ENCODE measurements around the gene SEMA3F.

Gene SEMA3F

DNA sequence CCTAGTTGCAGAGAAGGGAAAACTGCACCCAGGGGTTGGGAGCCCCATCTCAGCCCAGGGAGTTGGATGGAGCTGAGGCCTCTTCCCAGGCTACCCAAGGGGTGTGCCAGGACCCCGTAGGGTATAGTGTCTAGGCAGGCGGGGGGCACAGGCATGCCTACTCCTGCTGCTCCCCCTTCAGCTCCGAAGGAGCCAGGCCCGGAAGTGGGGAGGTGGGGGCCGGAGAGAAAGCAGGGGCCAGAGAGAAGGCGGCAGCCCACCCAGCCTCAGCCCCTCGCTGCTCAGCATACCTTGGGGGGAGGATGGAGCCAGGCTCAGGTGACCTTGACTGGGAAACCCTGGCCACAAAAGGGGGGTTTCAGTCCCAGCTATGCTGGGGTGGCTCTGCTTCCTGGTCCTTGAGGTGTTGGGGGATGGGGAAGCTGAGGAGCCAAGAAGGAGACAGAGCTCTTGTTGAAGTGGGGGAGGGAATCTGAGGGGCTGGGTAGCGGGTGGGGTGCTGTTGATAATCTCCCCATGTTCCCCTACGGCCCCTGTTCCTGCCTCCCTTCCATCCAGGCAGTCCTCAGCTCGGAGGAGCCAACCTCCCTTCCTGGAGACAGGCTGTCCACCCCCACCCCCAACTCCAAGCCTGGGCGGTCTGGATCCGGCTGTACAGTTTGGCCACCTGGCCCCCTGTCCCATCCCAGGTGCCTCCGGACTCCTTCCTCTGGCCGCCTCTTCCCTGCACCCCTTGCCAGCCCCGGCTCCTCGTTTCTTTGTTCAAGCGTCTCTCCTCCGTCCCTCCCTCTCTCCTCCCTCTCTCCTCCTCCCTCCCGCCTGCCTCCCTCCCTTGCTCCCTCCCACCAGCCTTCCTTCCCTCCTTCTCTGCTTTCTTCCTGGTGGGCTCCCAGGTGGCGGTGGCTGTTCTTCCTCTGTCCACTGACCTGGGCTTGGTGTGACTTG, 1.7 kb downstream of the SEMA3F start:
- no peak for DNase-seq

DNA sequence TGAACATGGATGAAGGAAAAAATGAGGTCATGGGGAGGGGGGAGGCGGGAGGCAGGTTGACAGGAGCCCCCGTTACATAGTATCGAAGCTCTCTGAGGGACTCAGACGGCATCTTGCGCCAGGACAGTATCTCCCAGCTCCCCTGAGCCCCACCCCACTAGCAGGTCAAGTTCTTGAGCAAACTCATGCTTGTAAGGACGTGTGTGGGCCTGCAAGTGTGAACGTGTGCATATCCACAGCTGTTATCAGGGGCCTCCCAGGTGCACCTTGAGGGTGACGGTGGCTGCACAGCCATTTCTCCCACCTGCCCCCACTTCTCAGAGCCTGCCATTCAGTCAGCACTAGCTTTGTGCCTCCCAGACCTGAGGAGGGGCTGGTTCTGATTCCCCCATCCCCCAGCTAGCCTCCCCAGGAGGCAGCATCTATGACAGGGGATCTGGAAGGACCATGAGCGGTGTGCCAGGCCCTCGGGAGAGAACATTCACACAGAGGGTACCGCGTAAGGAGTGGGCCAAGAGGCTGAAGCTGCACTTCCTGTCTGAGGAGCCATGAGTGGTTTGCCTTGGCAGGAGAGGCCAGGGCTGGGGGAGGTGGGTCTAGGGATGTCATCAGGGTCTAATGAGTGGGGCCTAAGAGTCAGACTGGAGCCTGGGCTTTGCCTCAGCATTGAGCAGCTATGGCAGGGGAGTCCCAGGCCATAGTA, 2.9 kb downstream of the SEMA3F start:
- DNase-seq: no peak

DNA sequence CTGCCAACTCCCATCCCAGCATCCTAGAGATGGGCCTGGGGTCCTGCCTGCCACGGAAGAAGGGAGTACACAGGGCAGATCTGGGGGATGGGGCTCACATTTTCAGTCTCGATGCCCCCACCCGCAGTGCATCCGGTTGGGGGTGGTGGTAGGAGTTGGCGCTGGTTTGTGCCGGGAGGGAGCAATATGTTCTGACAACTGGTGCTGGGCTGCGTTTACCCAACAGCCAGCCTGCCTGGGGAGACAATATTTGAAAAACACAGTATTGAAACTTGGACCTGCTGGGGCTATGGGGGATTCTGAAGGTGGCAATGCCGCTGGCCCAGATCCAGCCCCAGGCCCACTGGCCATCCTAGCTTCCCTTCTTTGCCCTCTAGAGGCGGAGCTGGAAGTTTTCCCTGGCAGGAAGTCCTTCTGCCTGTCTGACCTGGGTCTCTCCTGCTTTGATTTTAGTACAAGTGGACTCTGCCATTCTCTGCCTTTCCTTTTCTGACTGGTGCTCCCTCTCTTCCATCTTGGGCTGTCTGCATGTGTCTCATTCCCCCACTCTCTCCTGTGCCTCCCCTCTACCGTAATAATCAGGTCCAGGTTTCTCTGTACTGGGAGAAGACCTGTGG, 3.5 kb downstream of the SEMA3F start:
- no peak for DNase-seq

DNA sequence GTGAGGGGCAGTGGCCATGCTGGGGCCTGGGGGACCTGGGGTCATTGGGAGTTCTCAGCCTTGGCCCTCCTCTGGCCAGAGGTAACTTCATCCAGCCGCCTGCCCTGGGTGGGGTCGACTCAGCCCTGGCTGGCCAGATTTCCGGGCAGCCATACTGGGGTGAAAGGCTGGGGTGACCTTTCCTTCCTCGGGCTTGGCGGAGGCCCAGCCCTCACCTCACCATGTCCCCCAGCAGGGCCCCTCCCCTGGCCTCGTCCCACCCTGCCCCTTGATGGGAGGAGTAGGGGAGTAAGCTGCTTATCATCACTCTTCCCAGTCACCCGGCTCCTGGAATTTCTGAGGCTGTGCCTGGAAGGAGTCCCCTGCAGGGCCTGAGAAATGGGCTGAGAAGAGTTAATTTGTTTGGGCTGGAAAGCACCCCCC, 5.4 kb downstream of the SEMA3F start:
- DNase-seq: no peak

DNA sequence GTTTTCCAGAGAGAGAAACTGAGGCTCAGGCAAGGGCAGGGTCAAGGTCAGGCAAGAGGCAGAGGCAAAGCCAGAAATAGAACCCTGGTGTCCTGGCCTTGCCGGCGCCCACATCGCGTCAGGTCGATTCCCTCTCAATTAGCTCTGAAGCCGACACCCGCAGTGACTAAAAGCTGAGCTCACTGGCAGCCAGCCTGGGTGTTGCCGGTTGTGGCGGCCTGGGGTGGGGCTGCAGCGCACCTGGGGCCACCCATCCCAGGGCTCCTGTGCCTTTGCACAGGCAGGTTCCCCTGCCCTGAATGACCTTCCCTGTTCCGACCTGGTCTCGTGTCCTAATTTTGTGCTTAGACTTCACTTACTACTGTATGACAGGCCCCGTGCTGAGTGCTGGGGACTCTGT, 6.2 kb downstream of the SEMA3F start:
- no peak for DNase-seq

DNA sequence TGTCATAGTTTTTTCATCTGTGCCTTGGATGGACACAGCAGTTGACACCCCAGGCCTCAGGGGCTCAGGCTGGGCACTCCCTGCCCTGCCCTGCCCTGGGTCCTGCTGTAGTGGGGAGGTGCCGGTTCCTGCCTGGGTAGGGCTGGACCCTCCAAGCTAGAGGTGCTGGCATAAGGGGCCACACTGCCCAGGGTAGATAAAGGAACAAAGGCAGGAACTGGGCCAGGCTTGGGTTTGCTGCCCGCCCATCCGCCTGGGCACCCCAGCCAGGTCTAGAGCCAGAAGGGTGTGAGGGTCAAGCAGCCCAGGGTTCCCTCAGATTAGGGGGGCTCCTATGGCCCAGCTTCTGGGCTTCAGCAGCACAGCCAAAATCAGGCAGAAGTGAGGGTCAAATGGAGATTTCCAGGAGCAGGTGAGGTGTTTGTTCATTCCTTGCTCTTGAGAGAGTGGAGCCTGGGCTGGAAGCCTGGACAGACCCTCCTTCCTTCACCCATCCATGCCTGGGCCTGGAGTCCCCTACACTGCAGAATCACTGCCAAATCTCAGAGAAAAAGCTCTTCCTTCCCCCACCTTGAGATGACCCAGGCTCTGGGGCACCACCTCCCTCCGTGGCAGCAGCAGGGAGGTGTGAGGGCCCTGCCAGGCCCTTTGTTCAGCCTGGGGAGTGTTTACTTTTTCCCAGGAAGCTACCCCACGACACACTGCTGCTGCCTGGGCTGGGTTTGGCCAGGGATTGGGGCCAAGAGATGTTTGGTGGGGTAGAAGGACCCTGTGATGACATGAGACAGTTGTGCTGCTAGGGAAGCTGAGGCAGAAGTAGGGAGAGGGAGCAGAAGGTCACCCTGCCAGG, 7.1 kb downstream of the SEMA3F start:
- DNase-seq: no peak

DNA sequence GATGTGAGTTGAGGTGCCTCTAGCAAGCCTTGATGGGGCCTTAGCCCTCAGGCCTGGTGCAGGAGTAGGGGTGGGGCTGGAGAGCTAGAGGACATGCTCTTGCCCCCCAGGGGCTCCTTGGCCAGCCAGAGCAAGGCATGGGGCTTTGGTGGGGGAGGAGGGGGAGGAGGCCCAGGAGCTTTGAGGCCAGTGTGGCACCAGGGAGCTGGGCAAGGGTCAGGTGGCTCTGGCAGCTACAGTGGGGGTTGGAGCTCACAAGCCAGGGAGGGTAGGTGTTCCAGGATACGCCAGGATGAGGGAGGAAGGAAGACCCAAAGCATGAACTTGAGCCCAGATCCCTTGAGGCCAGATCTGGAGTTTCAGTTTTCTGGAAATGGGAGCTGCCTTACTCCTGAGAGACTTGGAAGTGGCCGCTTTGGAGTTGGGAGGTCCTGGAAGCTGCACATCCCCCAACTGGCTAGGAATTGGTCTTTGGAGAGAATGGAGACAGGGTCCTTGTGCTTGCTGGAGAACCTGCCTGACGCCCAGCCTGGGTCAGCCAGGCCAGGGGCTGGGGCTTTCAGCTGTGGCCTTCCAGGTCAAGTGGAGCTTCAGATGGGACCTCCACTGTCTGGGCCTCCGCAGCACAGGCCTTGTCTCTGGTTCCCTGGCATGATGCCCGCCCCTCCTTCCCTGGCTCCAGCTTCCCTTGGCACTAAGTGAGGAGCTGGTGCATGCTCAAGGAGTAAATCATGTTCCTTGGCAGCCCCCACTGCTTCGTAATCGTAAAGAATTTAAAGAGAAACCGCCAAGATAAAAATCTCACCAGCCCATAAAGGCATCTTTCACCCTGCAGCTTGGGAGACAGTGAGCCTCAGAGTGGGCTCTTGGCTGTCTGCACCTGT, 8.7 kb downstream of the SEMA3F start:
- DNase-seq: no peak

DNA sequence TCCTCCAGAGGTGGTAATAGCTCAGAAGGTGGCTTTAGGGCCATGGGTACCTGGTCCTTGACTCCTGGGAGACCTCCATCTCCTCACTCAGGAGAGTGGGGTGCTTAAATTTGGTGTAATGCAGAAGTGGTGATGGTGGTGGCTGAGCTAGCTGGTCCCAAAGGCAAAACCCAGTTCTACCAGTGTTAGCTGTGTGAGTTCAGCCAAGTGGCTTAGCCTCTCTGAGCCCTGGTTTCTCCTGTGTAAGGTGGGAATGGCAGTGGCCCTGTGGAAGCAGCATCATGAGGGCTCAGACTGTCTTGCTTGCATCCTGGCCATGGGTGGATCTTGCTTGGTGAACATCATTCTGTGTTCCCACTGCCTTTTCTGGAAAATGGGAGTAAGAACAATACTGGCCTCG, 9.4 kb downstream of the SEMA3F start:
- DNase-seq: no peak

DNA sequence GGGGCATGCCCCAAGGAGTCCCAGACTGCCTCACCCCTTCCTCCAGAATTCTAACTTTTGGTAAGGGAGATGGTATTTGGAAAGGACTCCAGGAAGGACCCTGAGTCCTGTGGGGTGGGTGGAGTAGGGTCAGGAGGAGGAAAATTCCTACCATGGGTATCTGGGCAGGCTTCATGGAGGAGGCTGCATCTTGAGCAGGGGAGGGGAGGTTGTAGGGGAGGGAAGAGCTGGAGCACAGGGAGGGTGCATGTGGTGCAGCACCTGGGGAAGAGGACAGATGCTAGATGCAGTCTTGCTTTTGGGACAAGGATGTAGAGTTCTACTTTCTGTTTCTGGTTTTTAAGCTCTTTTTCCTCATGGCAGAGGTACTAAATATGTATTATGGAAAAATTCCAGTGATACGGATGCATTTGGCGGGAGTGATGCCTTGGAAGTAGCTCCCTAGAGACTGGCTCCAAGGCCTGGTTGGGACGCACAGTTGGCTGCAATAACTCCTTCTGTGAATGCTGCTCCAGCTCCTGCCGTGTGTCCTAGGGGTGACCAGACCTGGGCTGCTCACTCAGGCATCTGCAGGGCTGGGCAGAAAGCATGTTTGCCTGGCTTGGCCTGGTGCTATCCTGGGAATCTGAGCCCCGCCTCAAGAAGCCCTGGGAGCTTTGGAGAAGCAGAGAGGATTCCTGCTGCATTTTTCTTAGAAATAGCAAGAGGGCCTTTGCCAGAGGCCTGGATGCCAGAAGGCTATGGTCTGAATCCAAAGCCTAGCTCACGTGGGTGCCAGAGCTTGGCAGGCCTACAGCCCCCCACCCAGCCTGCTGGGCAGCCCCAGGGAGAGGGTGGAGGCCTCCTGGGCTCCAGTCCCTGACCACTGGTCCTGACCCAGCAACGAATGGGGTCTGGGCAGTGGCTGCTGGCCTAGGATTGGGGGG, 10.1 kb downstream of the SEMA3F start:
- peak; percentile 60 for DNase-seq

DNA sequence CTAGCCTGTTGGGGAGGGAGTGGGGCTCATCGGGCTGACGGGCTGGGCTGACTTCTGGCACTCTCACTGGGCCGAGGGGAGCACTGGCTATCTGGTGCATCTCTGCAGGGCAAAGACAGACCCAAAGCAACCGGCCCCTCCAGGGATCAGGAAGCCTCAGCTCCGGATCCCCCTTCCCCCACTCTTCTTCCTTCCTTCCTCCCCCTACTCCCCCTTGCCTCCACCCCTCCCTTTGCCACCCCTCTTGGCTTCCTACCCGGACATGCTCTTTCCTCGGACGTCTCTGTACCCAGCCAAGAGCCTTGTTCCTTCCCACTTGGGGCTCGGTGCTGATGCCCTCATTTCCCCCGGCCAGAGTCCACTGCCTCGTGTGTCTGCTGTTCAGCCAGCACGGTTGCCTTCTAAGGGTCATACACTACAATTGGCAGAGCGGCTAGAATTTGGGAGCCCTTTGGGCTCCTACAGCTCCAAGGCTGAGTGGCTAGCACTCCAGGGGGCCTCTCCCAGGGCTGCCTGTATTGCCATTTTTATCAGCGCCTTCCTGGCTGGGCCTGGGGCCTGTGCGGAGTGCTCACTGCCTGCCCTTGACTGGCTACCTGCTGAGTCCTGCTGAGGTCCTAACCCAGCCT, 10.9 kb downstream of the SEMA3F start:
- DNase-seq: peak; percentile 6

DNA sequence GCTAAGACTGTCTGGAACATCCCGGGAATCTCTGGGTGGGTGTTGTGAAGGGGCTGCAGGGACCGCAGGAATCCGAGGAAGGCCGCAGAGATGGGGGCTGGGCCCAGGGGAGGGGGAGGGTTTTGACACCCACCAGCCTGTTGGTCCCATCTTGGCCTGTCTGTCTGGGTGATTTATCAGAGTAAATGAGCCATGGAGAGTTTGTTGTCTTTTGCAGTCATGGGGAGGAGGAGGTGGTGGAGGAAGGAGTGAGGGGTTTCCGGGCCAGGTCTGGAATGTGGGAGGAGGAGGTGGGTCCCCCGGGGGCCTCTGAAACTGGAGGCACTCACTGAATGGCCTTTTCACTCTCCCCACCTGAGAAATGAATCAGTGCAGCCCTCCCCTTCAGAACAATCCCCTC, 11.5 kb downstream of the SEMA3F start:
- no peak for DNase-seq

DNA sequence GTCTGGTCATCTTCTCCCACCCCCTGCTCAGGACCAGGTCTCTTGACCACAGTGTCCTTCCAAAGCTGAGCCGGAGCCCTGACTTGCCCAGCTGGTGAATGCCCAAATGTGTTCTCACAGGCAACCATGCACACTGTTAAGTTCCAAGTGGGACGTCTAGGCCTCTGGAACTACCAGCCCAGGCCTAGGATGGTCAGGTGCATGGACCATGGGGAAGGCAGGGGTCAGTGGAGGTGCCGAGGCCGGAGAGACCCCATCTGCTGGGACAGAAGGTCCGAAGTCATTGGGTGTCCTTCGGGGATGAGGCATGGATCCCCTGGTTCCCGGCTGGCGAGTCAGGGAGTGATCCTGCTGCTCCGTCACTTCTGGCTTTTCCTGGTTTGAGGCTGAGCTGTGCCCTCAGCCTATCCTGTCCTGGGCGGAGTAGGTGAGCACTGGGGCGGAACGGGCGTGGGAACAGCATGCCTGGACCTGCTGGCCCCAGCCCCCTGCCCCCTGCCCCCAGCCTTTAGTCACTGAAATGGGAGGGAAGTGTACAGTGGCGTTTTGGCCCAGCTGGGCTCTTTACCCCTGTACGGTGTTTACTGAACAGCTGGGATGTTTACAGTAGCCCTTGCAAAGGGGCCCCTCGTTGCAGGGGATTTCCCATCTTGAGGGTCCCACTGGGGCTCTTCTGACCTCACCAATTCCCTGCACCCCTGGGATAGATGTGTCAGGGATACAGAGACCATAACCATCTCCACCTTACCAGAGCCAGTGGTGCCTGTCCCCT, 12.1 kb downstream of the SEMA3F start:
- no peak for DNase-seq

DNA sequence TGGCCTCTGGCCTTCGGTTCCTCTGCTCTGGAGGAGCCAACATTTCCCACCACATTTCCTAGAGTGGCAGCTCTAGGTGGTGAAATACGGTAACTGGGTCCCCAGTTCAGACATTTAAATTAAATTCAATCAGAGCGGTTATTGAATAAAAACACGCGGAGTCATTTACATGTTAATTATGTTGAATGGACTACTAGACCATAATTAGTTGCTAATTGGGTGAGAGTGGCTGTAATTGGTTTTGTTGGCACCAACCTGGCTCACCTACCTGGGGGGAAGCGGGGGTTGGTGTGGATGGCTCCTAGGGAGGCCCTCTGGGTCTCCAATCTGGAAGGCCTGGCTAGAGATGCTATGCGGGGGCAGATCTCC, 12.7 kb downstream of the SEMA3F start:
- no peak for DNase-seq

DNA sequence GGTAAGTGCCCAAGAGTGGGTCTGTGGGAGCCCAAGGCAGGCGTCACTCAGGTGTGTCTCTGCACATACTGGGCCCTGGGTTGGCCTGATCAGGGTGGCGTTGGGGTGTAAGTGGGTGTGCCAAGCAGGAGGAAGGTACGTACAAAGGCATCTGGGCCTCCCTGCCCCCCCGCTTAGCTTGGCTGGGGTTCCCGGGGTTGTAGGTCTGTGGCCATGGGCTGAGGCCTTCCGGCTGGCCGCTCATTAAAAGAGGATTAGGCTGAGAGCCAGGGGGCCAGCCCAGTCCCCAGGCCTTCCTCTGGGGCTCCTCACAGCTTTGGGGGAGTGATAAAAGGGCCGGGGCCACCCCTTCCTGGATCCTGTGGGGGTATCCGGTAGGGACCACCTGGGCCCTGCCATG, 13.3 kb downstream of the SEMA3F start:
- no peak for DNase-seq

DNA sequence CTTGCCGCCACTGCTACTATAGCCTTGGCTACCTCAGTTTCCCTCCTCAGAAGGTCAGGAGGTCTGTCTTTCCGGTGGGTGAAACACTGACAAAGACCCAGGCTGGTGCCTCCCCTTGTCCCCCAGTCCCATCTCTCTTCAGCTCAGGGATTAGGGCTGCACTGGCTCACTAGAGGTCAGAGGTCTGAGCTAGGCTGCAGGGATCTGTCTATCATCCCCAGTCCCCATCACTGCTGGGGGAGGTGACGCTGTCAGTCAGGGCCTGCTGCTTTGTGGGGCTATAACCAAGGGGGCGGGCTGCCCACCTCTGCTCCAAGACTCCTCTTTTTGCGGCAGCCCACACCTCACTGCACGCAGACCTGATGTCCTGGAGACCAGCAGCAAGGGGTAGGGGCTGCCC, 13.7 kb downstream of the SEMA3F start:
- DNase-seq: no peak

DNA sequence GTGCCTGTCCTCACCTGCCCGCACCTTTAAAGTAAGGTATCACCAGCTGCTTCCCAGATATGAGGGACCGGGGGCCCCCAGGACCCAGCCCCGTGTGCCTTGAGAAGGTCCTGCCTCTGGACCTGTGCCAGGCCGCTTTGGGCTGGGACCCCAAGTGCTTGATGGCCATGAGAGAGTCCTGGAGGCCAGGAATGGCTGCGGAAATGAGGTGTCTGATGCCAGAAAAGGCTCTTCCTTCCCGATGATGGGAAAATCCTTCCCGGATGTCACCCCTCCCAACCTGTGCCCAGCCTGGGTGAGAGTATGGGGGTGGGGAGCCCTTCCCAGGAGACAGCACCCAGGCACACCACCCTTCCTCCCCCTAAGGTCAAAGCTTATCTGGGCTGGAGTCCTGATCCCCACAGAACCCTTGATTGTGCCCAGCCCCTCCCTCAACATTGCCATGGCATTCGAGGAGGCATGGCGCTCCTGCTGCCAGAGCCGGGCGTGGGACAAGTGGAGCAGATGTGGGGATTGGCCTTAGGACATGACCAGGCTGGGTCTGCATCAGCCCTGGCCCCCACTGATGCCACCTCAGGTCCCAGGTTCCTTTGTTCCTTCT, 14.2 kb downstream of the SEMA3F start:
- DNase-seq: no peak

DNA sequence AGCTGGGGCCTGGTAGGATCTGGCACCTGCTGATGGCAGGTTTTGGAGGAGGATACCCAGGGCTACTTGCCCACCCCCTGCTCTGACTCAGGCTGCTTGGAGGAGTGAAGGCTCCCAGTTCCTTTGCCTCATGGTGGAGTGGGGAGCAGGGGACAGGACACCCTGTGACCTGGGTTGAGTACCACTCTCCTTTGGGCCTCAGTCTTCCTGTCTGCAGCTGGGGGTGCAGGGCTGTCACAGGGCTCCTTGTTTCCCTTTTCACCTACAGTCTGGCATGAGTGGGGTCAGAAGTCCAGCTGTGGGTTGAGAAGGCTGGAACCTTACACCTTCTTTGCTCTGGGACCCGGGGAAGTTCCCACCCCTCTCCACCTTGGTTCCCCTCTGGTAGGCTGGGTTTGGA, 14.7 kb downstream of the SEMA3F start:
- DNase-seq: no peak

DNA sequence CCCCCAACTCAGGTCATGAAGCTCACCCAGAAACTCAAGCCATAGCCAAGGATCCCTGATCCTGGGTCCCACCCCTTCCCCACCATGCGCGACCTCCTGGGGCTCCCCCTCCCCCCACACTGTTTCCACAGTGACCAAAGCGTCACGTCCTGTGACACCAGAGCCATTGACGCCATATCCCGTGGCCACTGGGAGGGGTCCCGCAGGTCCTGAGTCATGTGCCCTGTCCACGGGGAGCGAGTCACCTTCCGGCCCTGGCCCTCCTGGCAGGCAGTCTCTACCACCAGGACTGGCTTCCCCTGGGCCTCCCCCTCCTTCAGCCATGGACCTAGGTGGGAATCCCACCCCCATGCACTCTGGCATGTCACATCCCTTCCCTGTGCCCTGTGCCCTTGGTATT, 15.6 kb downstream of the SEMA3F start:
- DNase-seq: no peak

All from midbrain (tissue), 1 donor.